HCT116 (cell line): Measurements from ENCODE around the gene MYLK2. TPM values are rescaled to one million over a fixed set of nuclear protein-coding genes. Genes with fewer than 3 reads are reported as not detected.

Experiments
- ATAC-seq: fragments of 200-7000 bp; cut with Tn5 transposase; 2 replicates; pipeline ENCODE4 v1.9.1; 2020; ENCODE audit warnings: mild to moderate bottlenecking, moderate library complexity
- BruUV-seq: library from RNA; stranded (reverse); fragments of 400-500 nt; replicated peaks from 2 replicates; lab custom pipeline; 2021; lab: Mats Ljungman, UMichigan
- CTCF ChIA-PET: fragments of 300-600 bp; sonication (Branson Sonifier 250); formaldehyde crosslinking; loops from one replicate; lab custom pipeline; 2021; ENCODE audit warnings: antibody characterized with exemption; lab: Charles Lee
- POLR2A ChIA-PET: fragments of 300-600, 350-600 bp; sonication (Branson Sonifier 250); formaldehyde crosslinking; loops from one replicate; lab custom pipeline; 2021; ENCODE audit warnings: antibody characterized with exemption; lab: Charles Lee
- RAD21 ChIA-PET, 2 experiments: fragments of 300-600 bp; sonication (Branson Sonifier 250); formaldehyde crosslinking; loops; one replicate each; lab custom pipeline; 2023; ENCODE audit warnings: low total read pairs in 2 of 2; ENCODE audit not compliant: uncharacterized antibody in 2 of 2, unreplicated experiment in 2 of 2, low non-redundant PET in 1 of 2; lab: Charles Lee
- DNase-seq: peaks from one replicate; pipeline ENCODE4 v3.0.0-alpha.2; 2010; ENCODE audit warnings: low read depth, low spot score
- H2AFZ ChIP-seq: fragments of 200-600 bp; shearing (Covaris generic), sonication (generic); 2 replicates; pipeline ENCODE4 v1.6.1; 2017; ENCODE audit warnings: low read depth, mixed run types, mixed read lengths, antibody characterized with exemption, low read length; ENCODE audit not compliant: poor library complexity, severe bottlenecking
- H3K27ac ChIP-seq: 2 replicates; pipeline ENCODE4 v1.5.1; 2012; ENCODE audit warnings: low read depth, low read length
- H3K27me3 ChIP-seq: fragments of 200-600 bp; sonication (generic); 2 replicates; pipeline ENCODE4 v1.6.1; 2016; ENCODE audit warnings: mixed run types, low read length, mixed read lengths; ENCODE audit not compliant: insufficient read depth
- H3K36me3 ChIP-seq, 2 experiments: fragments of 200-500 bp in 1 of 2; fragments of 200-600 bp in 1 of 2; sonication (Bioruptor generic) in 1 of 2; sonication (generic) in 1 of 2; 2 replicates each; pipeline versions ENCODE4 v1.5.1 to v1.6.1; 2014 to 2016; ENCODE audit warnings: low read length in 2 of 2, inconsistent platforms in 1 of 2, mixed read lengths in 1 of 2, mixed run types in 1 of 2; ENCODE audit not compliant: insufficient read depth in 2 of 2, control insufficient read depth in 1 of 2
- H3K4me1 ChIP-seq, 2 experiments: fragments of 200-600 bp in 1 of 2; sonication (generic) in 1 of 2; 2 replicates each; pipeline versions ENCODE4 v1.5.1 to v1.6.1; 2012 to 2017; ENCODE audit warnings: low read length in 2 of 2, inconsistent platforms in 1 of 2, mild to moderate bottlenecking in 1 of 2, mixed read lengths in 1 of 2, mixed run types in 1 of 2, moderate library complexity in 1 of 2; ENCODE audit not compliant: insufficient read depth in 2 of 2, control insufficient read depth in 1 of 2
- H3K4me2 ChIP-seq: fragments of 200-600 bp; sonication (generic); 2 replicates; pipeline ENCODE4 v1.6.1; 2017; ENCODE audit warnings: mixed run types, low read length, mixed read lengths
- H3K4me3 ChIP-seq, 2 experiments: fragments of 200-600 bp in 1 of 2; sonication (generic) in 1 of 2; replicated peaks in 1 of 2; 2 replicates each; pipeline ENCODE4 v1.5.1; 2011 to 2016; ENCODE audit warnings: low read length in 2 of 2, control low read depth in 1 of 2, low read depth in 1 of 2, mild to moderate bottlenecking in 1 of 2, mixed read lengths in 1 of 2, mixed run types in 1 of 2
- H3K79me2 ChIP-seq: fragments of 200-600 bp; sonication (generic); 2 replicates; pipeline ENCODE4 v1.6.1; 2017; ENCODE audit warnings: mild to moderate bottlenecking, mixed run types, low read length, moderate library complexity, mixed read lengths; ENCODE audit not compliant: insufficient read depth
- H3K9ac ChIP-seq: fragments of 200-600 bp; sonication (generic); 2 replicates; pipeline ENCODE4 v1.6.1; 2016; ENCODE audit warnings: low read length, mixed read lengths
- H3K9me2 ChIP-seq: fragments of 200-600 bp; sonication (generic), shearing (Covaris generic); 2 replicates; pipeline ENCODE4 v1.6.1; 2017; ENCODE audit warnings: mixed run types, mild to moderate bottlenecking, moderate library complexity; ENCODE audit not compliant: insufficient read depth
- H3K9me3 ChIP-seq, 2 experiments: fragments of 200-500 bp in 1 of 2; fragments of 200-600 bp in 1 of 2; sonication (Bioruptor generic) in 1 of 2; sonication (generic) in 1 of 2; 2 replicates each; pipeline ENCODE4 v1.6.1; 2014 to 2017; ENCODE audit warnings: low read length in 2 of 2, mixed read lengths in 2 of 2, inconsistent platforms in 1 of 2, low read depth in 1 of 2, mild to moderate bottlenecking in 1 of 2, mixed run types in 1 of 2, moderate library complexity in 1 of 2; ENCODE audit not compliant: control insufficient read depth in 1 of 2, insufficient read depth in 1 of 2
- H4K20me1 ChIP-seq: fragments of 200-600 bp; sonication (generic), shearing (Covaris generic); 2 replicates; pipeline ENCODE4 v1.6.1; 2017; ENCODE audit warnings: mixed run types, mild to moderate bottlenecking, moderate library complexity; ENCODE audit not compliant: insufficient read depth
- CTCF ChIP-seq, 3 experiments: fragments of 200-600 bp in 1 of 3; sonication (generic) in 1 of 3; IDR thresholded peaks in 2 of 3; conservative IDR thresholded peaks in 1 of 3; 2 replicates each; pipeline ENCODE4 v1.5.1; 2012 to 2017; ENCODE audit warnings: low read depth in 2 of 3, low read length in 2 of 3, antibody characterized with exemption in 1 of 3, borderline replicate concordance in 1 of 3, control low read depth in 1 of 3, mild to moderate bottlenecking in 1 of 3, mixed read lengths in 1 of 3, mixed run types in 1 of 3, moderate library complexity in 1 of 3; ENCODE audit not compliant: insufficient read depth in 1 of 3
- EZH2 ChIP-seq: fragments of 200-600 bp; sonication (generic); IDR thresholded peaks from 2 replicates; pipeline ENCODE4 v1.6.1; 2017; ENCODE audit warnings: antibody characterized with exemption, mixed run types
- FOSL1 ChIP-seq: IDR thresholded peaks from 2 replicates; pipeline ENCODE4 v1.6.1; 2012; ENCODE audit warnings: low read depth
- POLR2A ChIP-seq: IDR thresholded peaks from 2 replicates; pipeline ENCODE4 v1.7.0; 2011; ENCODE audit warnings: borderline replicate concordance; ENCODE audit not compliant: insufficient read depth, insufficient read length; ENCODE audit errors: extremely low read depth
- RAD21 ChIP-seq: IDR thresholded peaks from 2 replicates; pipeline ENCODE4 v1.6.1; 2012; ENCODE audit warnings: low read depth, mild to moderate bottlenecking
- SP1 ChIP-seq: IDR thresholded peaks from 2 replicates; pipeline ENCODE4 v1.6.1; 2012; ENCODE audit warnings: low read depth
- intact Hi-C: fragments of 100-400 bp; cut with micrococcal nuclease; formaldehyde crosslinking; loops from 2 replicates; pipeline ENCODE4 v1.10.0; 2022
- total RNA-seq: library from RNA; stranded (reverse); gene quantifications from one replicate; pipeline ENCODE4 v1.2.1, GENCODE V29; 2021; ENCODE audit not compliant: unreplicated experiment

The MYLK2 gene
- total RNA-seq, 1 experiment from 2014 or later, result 0.34 TPM

- Histone ChIP-seq H3K4me1 (peaks cover 0 to 9% of the 10 kb centered on the region in 2 experiments; a peak in 1 of 4 replicates), H2AFZ (no peak overlapping the region), H3K4me3 (no peak overlapping the region; a peak in 1 of 4 replicates), H3K36me3 (no peaks in the 10 kb centered on the region), H3K27me3 (no peaks in the 10 kb centered on the region), H3K9ac (no peak overlapping the region), H3K9me2 (no peaks in the 10 kb centered on the region), H3K79me2 (no peaks in the 10 kb centered on the region), H3K9me3 (no peaks in the 10 kb centered on the region), H3K27ac (no peak overlapping the region), H3K4me2 (peak overlapping the region; percentile 62), H4K20me1 (no peaks in the 10 kb centered on the region)
- BruUV-seq, result no TSS peak
- DNase-seq (no peak), ATAC-seq (peak; percentile 92)
- TF ChIP-seq EZH2 (no peak), SP1 (no peak), CTCF (IDR thresholded peaks at IDR 0.05 in 2 of 3, conservative IDR thresholded peaks at IDR 0.05 in 1 of 3; ENCODE audit: borderline replicate concordance in 1 of 3, insufficient read depth in 1 of 3, low read depth in 2 of 3, low read length in 2 of 3) (peak; percentile 91 to 99 (median 95)), RAD21 (peak; percentile 98), FOSL1 (no peak), POLR2A (no peak)
- ChIA-PET RAD21 (interaction anchor here (0.7 to 1.7 kb wide), 5 partner anchors 11 to 195 kb away, joined by 3 to 6 read pairs (median 4); no protein-coding TSS in a partner anchor), POLR2A (interaction anchor here (1.0 kb wide), 1 partner anchor 16 kb away, joined by 4 read pairs; no protein-coding TSS in a partner anchor), CTCF (interaction anchor here (0.6 to 3.5 kb wide), 15 partner anchors 11 to 956 kb away, joined by 3 to 17 read pairs (median 4); partner anchors contain the start of genes FOXS1 and PDRG1)
- intact Hi-C loops, result loop anchor here (1.0 to 2.0 kb wide), 4 partner anchors 24 to 830 kb away; no protein-coding TSS in a partner anchor
Observed at GRCh38 chr20:31822421-31823330, 3.5 kb downstream of the MYLK2 start.
